HG02885 (cell line): ENCODE measurements around the gene MORC2.

Source experiments
- ATAC-seq: cut with Tn5 transposase; IDR thresholded peaks from one replicate; pipeline ENCODE4 v1.9.1; 2021; ENCODE audit warnings: mild to moderate bottlenecking; ENCODE audit not compliant: unreplicated experiment, poor library complexity

MORC2 gene

DNA sequence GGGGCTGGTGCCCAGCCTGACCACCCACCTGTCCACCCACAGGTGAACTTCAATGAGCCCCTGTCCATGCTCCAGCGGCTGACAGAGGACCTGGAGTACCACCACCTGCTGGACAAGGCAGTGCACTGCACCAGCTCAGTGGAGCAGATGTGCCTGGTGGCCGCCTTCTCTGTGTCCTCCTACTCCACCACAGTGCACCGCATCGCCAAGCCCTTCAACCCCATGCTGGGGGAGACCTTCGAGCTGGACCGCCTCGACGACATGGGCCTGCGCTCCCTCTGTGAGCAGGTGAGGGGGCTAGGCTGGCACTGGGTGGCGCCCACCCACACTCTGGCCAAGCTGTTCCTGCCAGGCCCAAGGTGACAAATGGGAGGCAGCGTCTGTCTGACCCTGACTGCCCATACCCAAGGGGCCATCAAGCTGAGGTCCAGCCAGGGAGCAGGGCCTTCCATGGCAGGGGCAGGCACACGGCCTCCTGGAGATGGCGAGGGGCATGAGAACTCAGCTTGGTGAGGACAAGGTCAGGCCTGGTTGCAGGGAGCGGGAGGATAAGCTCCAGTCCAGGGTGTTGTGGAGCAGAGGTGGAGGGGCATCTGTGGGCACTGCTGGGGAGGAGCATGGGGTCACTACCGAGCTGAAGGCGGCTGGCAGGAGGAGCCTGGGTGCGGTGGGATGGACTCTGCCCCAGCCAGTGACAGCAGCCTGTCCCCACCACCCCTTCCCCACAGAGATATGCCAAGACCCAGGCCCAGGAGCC is 77.7 kb downstream of the MORC2 start:
- no peak for ATAC-seq

DNA sequence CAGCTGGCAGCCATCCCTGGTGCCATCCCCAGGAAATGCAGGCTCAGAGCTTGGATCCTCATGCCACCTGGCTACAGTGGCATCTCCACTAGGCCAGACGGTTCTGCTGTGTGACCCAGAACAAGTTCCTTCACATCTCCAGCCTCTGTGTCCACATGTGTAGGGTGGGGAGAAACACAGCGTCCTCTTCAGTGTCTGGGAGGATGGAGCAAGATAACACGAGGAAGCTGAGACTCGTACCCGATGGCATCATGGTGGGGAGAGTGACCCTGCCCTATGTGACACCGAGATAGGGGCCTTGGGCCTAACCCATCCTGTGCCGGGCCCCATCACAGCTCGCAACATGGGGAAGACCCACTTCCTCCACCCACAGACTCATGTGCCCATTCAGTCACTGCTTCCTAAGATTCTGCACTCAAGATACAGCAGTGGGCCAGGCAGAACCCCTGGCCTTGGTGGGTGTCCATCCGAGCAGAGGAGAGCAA is 78.5 kb downstream of the MORC2 start:
- ATAC-seq, result no peak

- ATAC-seq, result no peak
These were observed 79.1 kb downstream of the MORC2 start for GRCh38 chr22:30889268-30889995.

GRCh38 chr22:30887861-30888260 is 80.7 kb downstream of the MORC2 start:
- ATAC-seq, result no peak

- no peak for ATAC-seq
These were observed 81.1 kb downstream of the MORC2 start for GRCh38 chr22:30887453-30887852.

- ATAC-seq, result no peak
These were observed 83.0 kb downstream of the MORC2 start for GRCh38 chr22:30885591-30885990.

DNA sequence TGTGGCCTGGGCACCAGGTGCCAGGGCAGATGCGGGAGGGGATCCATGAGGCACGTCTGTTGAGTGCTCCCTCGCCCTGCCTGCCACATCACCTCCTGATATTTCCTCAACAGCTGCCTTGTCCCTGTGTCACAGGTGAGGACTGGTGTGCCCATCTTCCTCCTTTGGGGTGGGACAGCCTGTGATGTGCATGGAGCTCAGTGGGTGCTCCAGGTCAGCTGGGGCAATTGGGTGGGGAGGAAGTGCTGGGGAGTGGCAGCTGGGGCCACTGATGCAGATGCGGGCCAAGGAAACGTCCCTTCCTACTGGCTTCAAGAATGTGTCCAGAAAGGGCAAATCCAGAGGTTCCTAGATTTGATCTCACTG is 83.6 kb downstream of the MORC2 start:
- ATAC-seq, result no peak

DNA sequence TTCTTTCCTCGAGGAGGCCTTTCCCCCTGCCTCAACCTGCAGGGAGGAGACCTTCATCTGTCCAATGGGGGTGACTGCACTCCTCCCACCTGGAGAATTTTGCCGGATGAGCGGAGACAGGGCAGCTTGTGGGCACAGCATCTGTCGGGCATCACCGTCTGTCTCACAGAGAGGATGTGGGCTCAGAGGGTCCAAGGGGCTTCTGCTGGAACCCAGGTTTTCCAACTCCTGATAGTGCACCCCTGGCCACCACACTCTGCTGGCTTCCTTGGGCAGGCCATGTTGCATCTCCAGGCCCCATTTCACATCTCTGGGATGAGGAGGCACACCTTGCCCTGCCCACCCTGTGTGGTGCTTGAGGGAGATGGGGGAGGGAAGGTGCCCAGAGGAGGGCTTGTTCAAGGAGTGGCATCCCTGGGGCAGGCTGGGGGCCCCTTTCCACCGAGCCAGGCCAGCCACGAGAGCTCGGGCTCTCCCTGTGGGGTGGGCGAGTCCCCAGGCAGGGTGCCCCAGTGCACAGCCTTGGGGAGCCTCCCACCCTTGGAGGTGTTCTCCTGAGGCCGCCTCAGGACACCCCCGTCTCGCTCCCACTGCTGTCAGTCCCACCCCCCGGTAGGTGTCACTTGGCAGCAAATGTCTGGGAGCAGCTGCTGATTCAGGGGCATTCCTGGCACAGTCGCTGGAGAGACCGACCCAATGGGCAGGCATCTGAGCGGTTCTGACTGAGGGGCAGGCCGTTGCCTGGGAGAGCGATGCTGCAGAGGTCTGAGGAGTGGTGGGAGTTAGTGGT is 84.2 kb downstream of the MORC2 start:
- ATAC-seq, result no peak

GRCh38 chr22:30883586-30884145 is 84.9 kb downstream of the MORC2 start:
- no peak for ATAC-seq

DNA sequence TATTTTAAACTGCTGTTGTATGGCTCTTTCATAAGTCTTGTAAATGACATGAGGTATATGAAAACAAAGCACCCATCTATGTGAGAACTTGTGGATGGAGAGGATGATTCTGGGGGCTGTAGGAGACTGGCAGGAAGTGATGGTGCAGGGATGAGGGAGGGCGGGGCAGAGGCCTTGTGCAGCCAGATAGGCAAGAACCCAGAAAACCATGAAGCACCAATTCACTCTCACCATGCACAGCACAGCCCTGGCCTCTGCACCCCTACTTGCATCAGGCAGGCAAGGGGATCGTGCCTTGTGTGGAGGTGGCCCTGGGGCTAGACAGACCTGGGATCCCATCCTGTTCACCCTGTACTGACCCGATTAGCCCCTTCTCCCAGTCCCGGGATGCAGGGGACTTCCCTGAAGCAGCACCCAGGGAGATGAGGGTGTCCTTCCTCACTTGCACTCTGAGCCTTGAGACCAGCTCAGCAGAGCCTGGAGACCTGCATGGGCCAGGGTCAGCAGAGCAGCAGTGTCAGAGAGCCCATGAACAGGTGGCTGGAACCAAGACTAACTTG is 85.5 kb downstream of the MORC2 start:
- no peak for ATAC-seq

- ATAC-seq, result no peak
These were observed 86.3 kb downstream of the MORC2 start for GRCh38 chr22:30882184-30882717.

GRCh38 chr22:30881361-30882183 is 87.0 kb downstream of the MORC2 start:
- ATAC-seq, result no peak

DNA sequence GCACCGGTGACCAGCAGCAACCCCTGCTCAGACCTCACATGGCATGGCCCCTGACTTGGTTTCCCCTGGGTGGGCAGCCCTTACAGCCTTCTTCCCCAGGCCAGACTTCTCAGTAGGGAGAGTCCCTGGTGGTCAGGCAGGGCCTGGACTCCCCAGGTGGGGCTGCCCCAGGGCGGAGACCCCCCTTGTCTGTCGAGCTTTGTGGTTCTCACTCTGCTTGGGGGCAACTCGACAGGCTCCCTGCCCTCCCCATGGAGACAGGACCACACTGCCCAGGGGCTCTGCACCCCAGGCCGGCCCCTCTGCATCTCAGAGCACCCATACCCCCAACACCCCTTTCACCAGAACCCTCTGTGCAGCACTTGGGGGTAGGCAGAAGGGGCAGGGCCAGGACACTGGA is 87.7 kb downstream of the MORC2 start:
- no peak for ATAC-seq

GRCh38 chr22:30880181-30880601 is 88.4 kb downstream of the MORC2 start:
- ATAC-seq, result no peak

DNA sequence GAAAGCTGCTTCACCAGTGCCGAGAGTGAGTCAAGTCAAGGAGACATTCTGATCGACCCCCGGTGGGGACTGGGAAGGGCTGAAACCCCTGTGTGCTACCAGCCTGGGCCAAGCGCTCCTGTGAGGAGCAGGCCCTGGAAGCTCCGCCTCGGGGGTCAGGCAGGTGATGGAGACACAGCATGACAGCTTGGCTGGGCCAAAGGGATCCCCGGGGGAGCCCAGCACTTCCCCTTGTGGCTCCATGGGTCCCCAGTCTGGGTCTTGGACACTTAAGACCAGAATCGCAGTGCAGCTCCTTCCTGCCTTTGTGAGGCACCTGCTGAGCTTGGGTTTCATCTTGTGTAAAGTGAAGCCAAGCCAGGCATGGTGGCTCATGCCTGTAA is 89.2 kb downstream of the MORC2 start:
- no peak for ATAC-seq

- ATAC-seq, result no peak
These were observed 89.8 kb downstream of the MORC2 start for GRCh38 chr22:30878516-30879414.

DNA sequence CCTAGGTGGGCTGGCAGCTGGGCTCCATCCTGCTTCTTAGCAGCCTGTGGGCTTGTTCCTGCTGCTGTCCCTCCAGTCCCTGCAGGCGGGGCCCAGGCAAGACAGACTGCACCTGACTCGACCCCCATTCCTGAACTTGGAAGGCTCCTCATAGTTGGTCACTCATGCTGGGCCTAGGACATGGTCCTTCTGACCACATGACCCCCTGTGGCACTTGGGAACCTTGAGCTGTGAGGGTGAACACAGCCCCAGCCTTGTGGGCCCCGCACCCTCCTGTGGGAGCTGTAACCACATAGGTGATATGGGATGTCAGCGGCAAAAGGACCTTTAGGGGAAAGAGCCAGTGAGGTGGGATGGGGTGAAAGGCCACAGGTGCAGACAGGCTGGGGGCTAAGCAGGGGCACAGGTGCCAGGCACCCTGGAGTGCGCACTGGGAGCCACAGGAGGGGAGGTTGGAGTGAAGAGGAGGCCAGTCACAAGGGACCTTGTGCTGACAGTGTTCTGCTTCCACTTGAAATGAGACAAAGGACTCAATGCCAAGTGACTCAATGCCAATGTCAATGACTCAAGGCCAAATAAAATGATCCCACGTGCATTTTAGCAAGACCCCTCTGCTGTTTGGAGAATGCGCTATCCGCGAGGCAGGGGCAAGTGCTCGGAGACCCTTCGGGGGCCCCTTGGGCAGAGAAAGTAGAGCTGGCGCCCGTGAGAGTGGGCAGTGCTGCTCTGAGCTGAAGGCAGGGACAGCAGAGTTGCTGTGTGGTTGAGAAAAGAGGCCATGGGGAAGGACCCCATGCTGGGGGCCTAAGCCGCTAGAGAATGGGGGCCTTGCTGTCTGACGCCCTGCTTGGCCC is 90.7 kb downstream of the MORC2 start:
- no peak for ATAC-seq
